ENCODE measurements around the gene GRM4.

Gene GRM4

GRCh38 chr6:33997265-33997664, 148.6 kb downstream of the GRM4 start:
- no peak overlapping the region for H3K4me3 ChIP-seq (ENCODE audit: low read length, poor library complexity, severe bottlenecking)
- no peaks in the 10 kb centered on the region for H3K9me3 ChIP-seq (ENCODE audit: insufficient read depth, low read depth, low read length)
- H3K4me1 ChIP-seq (ENCODE audit: insufficient read depth, low read length, poor library complexity, severe bottlenecking) = peaks cover 9% of the 10 kb centered on the region
- H3K79me2 ChIP-seq (ENCODE audit: insufficient read depth, low read length) = no peaks in the 10 kb centered on the region
- H3F3A ChIP-seq (ENCODE audit: low read depth) = no peaks in the 10 kb centered on the region
- no peaks in the 10 kb centered on the region for H3K9me2 ChIP-seq (replicated peaks; ENCODE audit: low read depth, low read length)
- H3K27me3 ChIP-seq (ENCODE audit: insufficient read depth, low read length, poor library complexity, severe bottlenecking) = no peaks in the 10 kb centered on the region
- no peak overlapping the region for H3K9ac ChIP-seq (ENCODE audit: low read depth, low read length, poor library complexity, severe bottlenecking)
- H2AFZ ChIP-seq (ENCODE audit: low read length) = no peak overlapping the region
- no peak overlapping the region for H3K4me2 ChIP-seq (ENCODE audit: low read depth, low read length, poor library complexity, severe bottlenecking)
- TF ChIP-seq EZH2phosphoT487 (IDR thresholded peaks at IDR 0.05; ENCODE audit: borderline replicate concordance) = no peak
- TF ChIP-seq CTCF (conservative IDR thresholded peaks at IDR 0.05; ENCODE audit: low read length) = no peak
- no peaks in the 10 kb centered on the region for H4K20me1 ChIP-seq (ENCODE audit: insufficient read depth, low read length, poor library complexity, severe bottlenecking)
- no peaks in the 10 kb centered on the region for H3K36me3 ChIP-seq (ENCODE audit: insufficient read depth, low read length)

GRCh38 chr6:33996120-33996475, 149.8 kb downstream of the GRM4 start:
- no peaks in the 10 kb centered on the region for H3K79me2 ChIP-seq (ENCODE audit: insufficient read depth, low read length)
- no peaks in the 10 kb centered on the region for H3K9me3 ChIP-seq (ENCODE audit: insufficient read depth, low read depth, low read length)
- no peaks in the 10 kb centered on the region for H3F3A ChIP-seq (ENCODE audit: low read depth)
- no peaks in the 10 kb centered on the region for H4K20me1 ChIP-seq (ENCODE audit: insufficient read depth, low read length, poor library complexity, severe bottlenecking)
- TF ChIP-seq CTCF (conservative IDR thresholded peaks at IDR 0.05; ENCODE audit: low read length) (no peak), EZH2phosphoT487 (IDR thresholded peaks at IDR 0.05; ENCODE audit: borderline replicate concordance) (no peak)
- peaks cover 9% of the 10 kb centered on the region for H3K4me1 ChIP-seq (ENCODE audit: insufficient read depth, low read length, poor library complexity, severe bottlenecking)
- H3K4me2 ChIP-seq (ENCODE audit: low read depth, low read length, poor library complexity, severe bottlenecking) = no peak overlapping the region
- no peak overlapping the region for H3K9ac ChIP-seq (ENCODE audit: low read depth, low read length, poor library complexity, severe bottlenecking)
- no peaks in the 10 kb centered on the region for H3K9me2 ChIP-seq (replicated peaks; ENCODE audit: low read depth, low read length)
- no peaks in the 10 kb centered on the region for H3K36me3 ChIP-seq (ENCODE audit: insufficient read depth, low read length)
- no peaks in the 10 kb centered on the region for H3K27me3 ChIP-seq (ENCODE audit: insufficient read depth, low read length, poor library complexity, severe bottlenecking)
- no peak overlapping the region for H3K4me3 ChIP-seq (ENCODE audit: low read length, poor library complexity, severe bottlenecking)
- no peak overlapping the region for H2AFZ ChIP-seq (ENCODE audit: low read length)

- Histone ChIP-seq H3K9me2 (replicated peaks; ENCODE audit: low read depth, low read length) (no peaks in the 10 kb centered on the region), H3K27me3 (ENCODE audit: insufficient read depth, low read length, poor library complexity, severe bottlenecking) (no peaks in the 10 kb centered on the region), H3K79me2 (ENCODE audit: insufficient read depth, low read length) (no peaks in the 10 kb centered on the region), H4K20me1 (ENCODE audit: insufficient read depth, low read length, poor library complexity, severe bottlenecking) (no peaks in the 10 kb centered on the region), H2AFZ (ENCODE audit: low read length) (no peak overlapping the region), H3K4me3 (ENCODE audit: low read length, poor library complexity, severe bottlenecking) (no peak overlapping the region), H3K4me1 (ENCODE audit: insufficient read depth, low read length, poor library complexity, severe bottlenecking) (peaks cover 9% of the 10 kb centered on the region), H3K4me2 (ENCODE audit: low read depth, low read length, poor library complexity, severe bottlenecking) (no peak overlapping the region), H3F3A (ENCODE audit: low read depth) (no peaks in the 10 kb centered on the region), H3K9me3 (ENCODE audit: insufficient read depth, low read depth, low read length) (no peaks in the 10 kb centered on the region), H3K36me3 (ENCODE audit: insufficient read depth, low read length) (no peaks in the 10 kb centered on the region), H3K9ac (ENCODE audit: low read depth, low read length, poor library complexity, severe bottlenecking) (no peak overlapping the region)
- TF ChIP-seq EZH2phosphoT487 (IDR thresholded peaks at IDR 0.05; ENCODE audit: borderline replicate concordance) = no peak
- TF ChIP-seq CTCF (conservative IDR thresholded peaks at IDR 0.05; ENCODE audit: low read length) = no peak
These were observed 150.4 kb downstream of the GRM4 start for GRCh38 chr6:33995309-33996119.
